Choroid plexus epithelial cell (primary cell): Measurements from ENCODE around the gene CHMP4A.

Experiments
- DNase-seq: peaks from one replicate; pipeline ENCODE4 v3.0.0-alpha.2; 2010; ENCODE audit warnings: low read depth
- H3K4me3 ChIP-seq: 2 replicates; pipeline ENCODE4 v1.5.1; 2011; ENCODE audit warnings: low read depth, mild to moderate bottlenecking, control low read depth, low read length, moderate library complexity
- TF ChIP-seq, protein P1 (sequence below): conservative IDR thresholded peaks from 2 replicates; pipeline ENCODE4 v1.5.1; 2011; ENCODE audit warnings: low read depth, mild to moderate bottlenecking, control low read depth, inconsistent platforms, low read length, moderate library complexity

Gene CHMP4A

DNA sequence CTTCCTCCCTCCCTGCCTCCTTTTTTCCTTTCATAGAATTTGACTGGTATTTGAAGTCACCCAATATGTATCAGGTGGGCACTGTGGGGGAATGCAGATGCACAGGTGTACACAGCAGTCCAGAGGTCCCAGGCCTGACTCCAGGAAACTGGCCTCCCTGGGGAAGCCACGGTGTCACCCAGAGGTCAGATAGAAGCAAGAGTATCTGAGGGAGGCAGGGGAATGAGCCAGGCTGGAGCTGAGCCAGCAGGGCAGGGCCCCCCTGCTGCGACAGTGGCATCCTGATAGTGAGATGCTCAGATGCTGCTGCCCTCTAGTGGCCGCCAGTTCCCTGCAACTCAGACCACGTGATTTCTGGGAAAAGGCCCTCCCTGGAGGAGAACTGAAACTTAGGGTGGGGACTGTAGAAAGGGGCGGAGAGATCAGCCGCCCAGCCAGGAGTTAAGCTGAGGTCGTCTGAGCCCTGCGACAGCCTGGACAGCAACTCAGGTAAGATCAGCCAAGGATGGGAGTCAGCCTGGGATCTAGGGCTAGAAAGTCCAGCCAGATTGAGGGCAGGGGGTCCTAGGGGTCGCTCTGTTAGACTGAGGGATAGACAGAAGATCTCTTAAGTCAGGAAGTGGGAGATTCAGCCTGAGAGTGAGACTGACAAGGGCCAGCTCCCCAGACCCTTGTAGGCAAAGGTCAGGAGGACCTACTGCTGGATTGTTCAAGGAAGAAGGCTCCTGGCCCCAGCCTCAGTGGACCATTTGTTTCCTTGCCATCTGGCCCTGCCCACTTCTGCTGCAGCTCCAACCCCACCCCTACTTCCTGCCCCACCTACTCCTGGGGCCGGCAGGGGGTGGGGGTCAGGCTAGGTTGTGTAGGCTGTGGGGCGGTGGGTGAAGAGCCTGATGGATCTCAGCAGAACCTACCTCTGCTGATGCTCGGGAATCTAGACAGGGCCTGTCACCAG is 52.2 kb downstream of the CHMP4A start, which contains the start of gene IRF9:
Gene IRF9 (plus strand): TSS at position 416 of the 955 bp plus-strand sequence. CDS start 880 bp downstream, outside the sequence.
- peak; percentile 95 for DNase-seq
- TF ChIP-seq, protein P1, sequence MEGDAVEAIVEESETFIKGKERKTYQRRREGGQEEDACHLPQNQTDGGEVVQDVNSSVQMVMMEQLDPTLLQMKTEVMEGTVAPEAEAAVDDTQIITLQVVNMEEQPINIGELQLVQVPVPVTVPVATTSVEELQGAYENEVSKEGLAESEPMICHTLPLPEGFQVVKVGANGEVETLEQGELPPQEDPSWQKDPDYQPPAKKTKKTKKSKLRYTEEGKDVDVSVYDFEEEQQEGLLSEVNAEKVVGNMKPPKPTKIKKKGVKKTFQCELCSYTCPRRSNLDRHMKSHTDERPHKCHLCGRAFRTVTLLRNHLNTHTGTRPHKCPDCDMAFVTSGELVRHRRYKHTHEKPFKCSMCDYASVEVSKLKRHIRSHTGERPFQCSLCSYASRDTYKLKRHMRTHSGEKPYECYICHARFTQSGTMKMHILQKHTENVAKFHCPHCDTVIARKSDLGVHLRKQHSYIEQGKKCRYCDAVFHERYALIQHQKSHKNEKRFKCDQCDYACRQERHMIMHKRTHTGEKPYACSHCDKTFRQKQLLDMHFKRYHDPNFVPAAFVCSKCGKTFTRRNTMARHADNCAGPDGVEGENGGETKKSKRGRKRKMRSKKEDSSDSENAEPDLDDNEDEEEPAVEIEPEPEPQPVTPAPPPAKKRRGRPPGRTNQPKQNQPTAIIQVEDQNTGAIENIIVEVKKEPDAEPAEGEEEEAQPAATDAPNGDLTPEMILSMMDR = peak; percentile 93

GRCh38 chr14:24160499-24160849 is 52.8 kb downstream of the CHMP4A start:
- DNase-seq = no peak
- TF ChIP-seq, protein P1 = no peak
- H3K4me3 ChIP-seq = no peak overlapping the region

More for the DNA sequence above, 52.2 kb downstream of the CHMP4A start, which contains the start of gene IRF9:
- H3K4me3 ChIP-seq = peak within 1 kb of the TSS; percentile 89

DNA sequence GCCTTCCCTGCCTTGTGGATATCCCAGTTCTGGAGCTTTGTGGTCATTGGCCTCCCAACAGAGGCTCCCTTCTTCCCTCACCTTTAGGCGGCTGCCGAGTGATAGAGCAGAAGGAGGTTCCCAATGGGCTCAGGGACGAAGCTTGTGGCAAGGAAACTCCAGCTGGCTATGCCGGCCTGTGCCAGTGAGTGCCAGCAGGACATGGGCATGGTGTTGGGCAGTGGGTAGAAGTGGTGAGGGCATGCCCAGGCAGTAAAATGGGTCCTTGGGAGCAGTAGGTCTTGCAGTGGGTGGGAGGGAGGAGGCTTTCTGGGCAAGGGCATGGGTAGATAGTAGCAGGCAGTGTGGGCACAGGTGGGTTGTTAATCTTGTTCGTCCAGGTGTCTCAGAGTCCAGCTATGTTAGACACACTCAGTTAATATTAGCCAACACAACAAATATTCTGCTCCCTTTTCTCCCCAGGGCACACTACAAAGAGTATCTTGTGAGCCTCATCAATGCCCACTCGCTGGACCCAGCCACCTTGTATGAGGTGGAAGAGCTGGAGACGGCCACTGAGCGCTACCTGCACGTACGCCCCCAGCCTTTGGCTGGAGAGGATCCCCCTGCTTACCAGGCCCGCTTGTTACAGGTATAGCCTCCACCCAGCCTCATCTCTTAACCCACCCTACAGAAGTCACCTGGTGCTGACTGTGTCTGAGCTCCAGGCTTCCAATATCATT is 53.4 kb downstream of the CHMP4A start:
- TF ChIP-seq, protein P1 = no peak
- DNase-seq = no peak
- H3K4me3 ChIP-seq = no peak overlapping the region
